ENCODE data around the gene STAC2.

STAC2 gene

DNA sequence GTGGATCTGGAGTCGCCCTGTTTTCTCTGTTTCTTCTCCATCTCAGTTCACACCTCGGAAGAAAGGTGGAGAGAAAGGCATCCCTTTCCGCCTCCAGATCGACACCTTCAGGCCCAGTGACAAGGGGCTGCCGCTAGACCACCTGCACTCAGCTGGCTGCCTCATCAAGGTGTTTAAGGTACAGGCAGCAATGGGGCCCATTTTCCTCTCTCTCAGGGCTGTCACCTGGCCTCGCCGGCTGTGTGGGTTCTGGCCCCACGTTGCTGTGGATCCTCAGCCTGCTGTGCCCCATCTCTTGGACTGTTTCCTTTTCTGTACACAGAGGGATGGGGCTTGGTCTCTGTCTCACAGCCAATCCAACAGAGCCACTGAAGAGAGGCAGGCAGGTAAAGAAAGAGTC lies 17.4 kb upstream of the STAC2 start:
- Histone ChIP-seq H3K9ac (ENCODE audit: low read length) (no peak overlapping the region), H3K4me3 (ENCODE audit: low read length) (no peak overlapping the region)

DNA sequence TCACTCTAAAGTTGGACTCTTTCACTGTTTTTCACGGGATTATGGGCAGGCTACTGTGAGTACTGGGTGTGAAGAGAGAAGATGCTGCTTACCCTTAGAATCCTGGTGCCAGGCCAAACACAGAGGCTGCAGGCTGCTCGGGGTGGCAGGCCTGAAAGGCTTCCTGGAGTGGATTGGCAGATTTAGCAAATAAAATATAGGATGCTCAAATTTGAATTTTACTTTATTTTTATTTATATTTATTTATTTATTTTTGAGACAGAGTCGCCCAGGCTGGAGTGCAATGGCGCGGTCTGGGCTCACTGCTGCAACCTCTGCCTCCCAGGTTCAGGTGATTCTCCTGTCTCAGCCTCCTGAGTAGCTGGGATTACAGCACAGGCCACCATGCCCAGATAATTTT lies 14.9 kb upstream of the STAC2 start:
- Histone ChIP-seq H3K9me3 (ENCODE audit: control insufficient read depth, low read length) (no peaks in the 10 kb centered on the region), H3K36me3 (ENCODE audit: control insufficient read depth, insufficient read depth, low read length) (no peaks in the 10 kb centered on the region), H3K4me1 (ENCODE audit: control insufficient read depth, insufficient read depth, low read length) (peaks cover 32% of the 10 kb centered on the region), H3K27me3 (ENCODE audit: control insufficient read depth, insufficient read depth, low read length) (peaks cover 17% of the 10 kb centered on the region), H3K9ac (ENCODE audit: low read length) (no peak overlapping the region), H3K4me3 (ENCODE audit: low read length) (no peak overlapping the region)

More for the DNA sequence above, 17.4 kb upstream of the STAC2 start:
- Histone ChIP-seq H3K4me1 (ENCODE audit: control insufficient read depth, insufficient read depth, low read length) (peaks cover 23% of the 10 kb centered on the region), H3K9me3 (ENCODE audit: control insufficient read depth, low read length) (no peaks in the 10 kb centered on the region), H3K27me3 (ENCODE audit: control insufficient read depth, insufficient read depth, low read length) (peaks cover 10% of the 10 kb centered on the region), H3K36me3 (ENCODE audit: control insufficient read depth, insufficient read depth, low read length) (no peaks in the 10 kb centered on the region)

DNA sequence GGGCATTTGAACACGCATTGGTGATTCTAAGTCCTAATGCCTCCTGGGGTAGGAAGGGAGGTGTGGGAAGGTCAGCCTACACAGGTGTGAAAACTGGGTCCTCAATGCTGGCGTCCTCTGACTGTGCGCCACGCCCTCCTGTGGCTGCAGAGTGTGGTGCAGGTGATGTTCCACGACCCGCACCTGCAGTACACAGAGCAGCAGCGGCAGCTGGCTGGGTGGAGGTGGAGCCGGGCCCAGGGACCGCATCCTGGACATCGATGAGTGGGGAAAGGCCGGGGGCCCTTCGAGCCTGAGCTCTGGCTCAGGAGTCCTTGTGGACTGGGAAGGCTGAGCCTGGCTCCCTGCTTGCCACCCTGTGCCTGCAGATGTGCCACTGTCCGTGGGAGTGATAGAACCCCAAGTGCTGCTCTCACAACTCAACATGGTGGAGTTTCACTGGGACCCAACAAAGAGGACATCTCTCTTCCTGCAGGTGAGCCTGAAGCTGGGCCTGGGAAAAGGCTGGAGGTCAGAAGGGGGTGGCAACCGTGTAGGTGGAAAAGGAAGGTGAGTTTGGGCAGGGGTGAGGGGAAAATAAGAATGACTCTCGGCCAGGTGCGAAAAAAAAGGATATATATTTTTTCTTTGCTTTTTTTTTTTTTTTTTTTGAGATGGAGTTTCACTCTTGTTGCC lies 14.0 kb upstream of the STAC2 start:
- Histone ChIP-seq H3K4me3 (ENCODE audit: low read length) (no peak overlapping the region), H3K27me3 (ENCODE audit: control insufficient read depth, insufficient read depth, low read length) (peaks cover 17% of the 10 kb centered on the region), H3K9me3 (ENCODE audit: control insufficient read depth, low read length) (no peaks in the 10 kb centered on the region), H3K4me1 (ENCODE audit: control insufficient read depth, insufficient read depth, low read length) (peaks cover 28% of the 10 kb centered on the region), H3K9ac (ENCODE audit: low read length) (no peak overlapping the region), H3K36me3 (ENCODE audit: control insufficient read depth, insufficient read depth, low read length) (no peaks in the 10 kb centered on the region)

DNA sequence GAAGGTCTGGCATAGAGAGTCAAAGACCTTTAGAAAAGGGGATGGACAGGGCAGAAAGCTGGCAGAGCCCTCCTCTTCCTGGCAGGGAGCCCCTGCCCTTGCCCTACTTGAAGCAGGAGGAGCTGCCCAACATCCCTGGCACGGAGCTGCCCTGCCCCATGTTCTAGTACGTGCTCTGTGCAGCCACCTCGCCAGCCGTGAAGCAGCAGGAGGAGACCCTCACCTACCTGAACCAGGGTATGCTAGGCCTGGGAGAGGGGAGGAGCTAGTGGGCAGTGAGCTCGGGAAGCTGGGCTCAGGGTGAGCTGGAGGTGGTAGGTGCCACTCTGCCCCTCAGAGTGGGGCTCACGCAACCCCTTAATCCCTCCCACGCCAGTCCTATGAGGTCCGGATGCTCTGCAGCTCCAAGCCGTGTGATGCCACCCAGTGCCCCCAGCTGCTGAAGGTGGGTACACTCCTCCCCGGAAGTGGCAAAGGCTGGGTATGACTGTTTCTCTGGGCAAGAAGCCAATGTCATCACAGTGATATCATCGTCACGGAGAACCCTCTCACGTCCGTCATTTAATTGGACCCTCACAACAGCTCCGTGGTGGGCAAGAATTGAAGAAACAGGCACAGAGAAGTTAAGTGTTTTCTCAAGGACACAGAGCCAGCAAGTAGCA lies 12.7 kb upstream of the STAC2 start:
- H3K9ac ChIP-seq (ENCODE audit: low read length), result no peak overlapping the region
- H3K4me3 ChIP-seq (ENCODE audit: low read length), result no peak overlapping the region
- no peaks in the 10 kb centered on the region for H3K36me3 ChIP-seq (ENCODE audit: control insufficient read depth, insufficient read depth, low read length)

DNA sequence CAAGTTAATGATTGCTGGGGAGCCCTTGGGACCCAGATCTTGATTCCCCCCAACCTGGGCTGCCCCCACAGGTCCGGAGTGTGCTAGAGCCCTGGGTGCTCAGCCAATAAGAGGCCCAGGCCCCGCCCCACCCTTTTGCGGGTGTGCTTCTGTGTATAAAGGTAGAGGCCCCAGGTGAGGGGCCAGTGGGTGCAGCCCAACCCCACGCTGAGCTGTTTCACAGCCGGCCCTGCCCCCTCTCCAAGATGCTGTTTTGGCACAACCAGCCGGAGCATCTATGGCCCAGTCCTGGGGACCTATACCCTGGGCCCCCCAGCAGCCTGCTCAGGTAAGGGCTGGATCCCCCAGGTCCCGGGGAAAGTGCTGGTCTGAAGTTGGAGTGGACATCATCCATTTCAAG lies 11.8 kb upstream of the STAC2 start:
- no peak overlapping the region for H3K9ac ChIP-seq (ENCODE audit: low read length)
- H3K27me3 ChIP-seq (ENCODE audit: control insufficient read depth, insufficient read depth, low read length), result peaks cover 9% of the 10 kb centered on the region
- no peaks in the 10 kb centered on the region for H3K9me3 ChIP-seq (ENCODE audit: control insufficient read depth, low read length)
- H3K4me1 ChIP-seq (ENCODE audit: control insufficient read depth, insufficient read depth, low read length), result peaks cover 24% of the 10 kb centered on the region
- no peaks in the 10 kb centered on the region for H3K36me3 ChIP-seq (ENCODE audit: control insufficient read depth, insufficient read depth, low read length)
- no peak overlapping the region for H3K4me3 ChIP-seq (ENCODE audit: low read length)

More for the DNA sequence above, 12.7 kb upstream of the STAC2 start:
- Histone ChIP-seq H3K4me1 (ENCODE audit: control insufficient read depth, insufficient read depth, low read length) (peaks cover 24% of the 10 kb centered on the region), H3K9me3 (ENCODE audit: control insufficient read depth, low read length) (no peaks in the 10 kb centered on the region), H3K27me3 (ENCODE audit: control insufficient read depth, insufficient read depth, low read length) (peaks cover 9% of the 10 kb centered on the region)

DNA sequence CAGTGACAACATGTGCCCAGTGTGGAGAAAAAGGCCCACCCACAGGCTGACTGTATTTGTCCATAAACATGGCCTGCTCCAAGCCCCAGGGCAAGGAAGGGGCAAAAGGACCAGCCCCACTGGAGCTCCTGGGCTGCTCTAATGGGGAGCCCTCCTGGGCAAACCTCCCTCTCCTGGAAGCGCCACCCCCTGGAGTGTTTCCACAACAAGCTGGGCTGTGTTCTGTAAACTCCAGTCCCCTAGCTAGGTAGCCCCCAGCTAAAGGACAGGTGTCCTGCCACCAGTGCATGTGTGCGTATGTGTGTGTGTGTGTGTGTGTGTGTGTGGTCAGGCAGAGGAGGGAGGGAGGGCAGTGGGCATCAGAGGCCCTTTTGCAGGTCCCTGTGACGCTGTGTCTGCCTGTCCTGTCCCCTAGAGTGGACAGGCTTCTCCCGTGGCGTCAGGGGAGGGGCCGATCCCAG lies 11.3 kb upstream of the STAC2 start:
- H3K4me1 ChIP-seq (ENCODE audit: control insufficient read depth, insufficient read depth, low read length), result peaks cover 26% of the 10 kb centered on the region
- no peak overlapping the region for H3K4me3 ChIP-seq (ENCODE audit: low read length)
- no peaks in the 10 kb centered on the region for H3K36me3 ChIP-seq (ENCODE audit: control insufficient read depth, insufficient read depth, low read length)
- no peak overlapping the region for H3K9ac ChIP-seq (ENCODE audit: low read length)
- peaks cover 14% of the 10 kb centered on the region for H3K27me3 ChIP-seq (ENCODE audit: control insufficient read depth, insufficient read depth, low read length)
- no peaks in the 10 kb centered on the region for H3K9me3 ChIP-seq (ENCODE audit: control insufficient read depth, low read length)

DNA sequence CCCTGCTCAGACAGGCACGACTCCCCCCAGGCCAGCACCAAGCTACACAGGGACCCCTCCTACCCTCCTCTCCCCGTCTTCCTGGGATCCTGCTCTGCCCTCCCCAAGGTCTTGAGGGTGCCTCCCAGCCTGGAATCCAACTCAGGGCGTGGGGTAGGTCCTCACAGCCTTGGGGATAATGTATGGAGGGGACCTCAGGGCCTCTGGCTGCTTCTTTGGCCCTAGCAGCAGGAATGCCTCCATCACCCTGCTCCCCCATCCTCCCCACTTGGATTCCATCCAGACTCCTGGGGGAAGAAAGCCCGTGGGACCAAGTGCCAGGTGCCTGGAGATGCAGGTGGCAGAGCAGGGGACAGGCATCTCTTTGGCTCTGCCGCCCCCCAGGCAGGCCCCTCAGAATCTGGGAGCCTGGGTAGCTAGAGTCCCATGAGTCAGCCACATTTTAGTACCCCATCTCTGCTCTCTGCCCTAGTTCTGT lies 10.7 kb upstream of the STAC2 start:
- peaks cover 30% of the 10 kb centered on the region for H3K4me1 ChIP-seq (ENCODE audit: control insufficient read depth, insufficient read depth, low read length)
- H3K4me3 ChIP-seq (ENCODE audit: low read length), result no peak overlapping the region
- H3K27me3 ChIP-seq (ENCODE audit: control insufficient read depth, insufficient read depth, low read length), result peaks cover 19% of the 10 kb centered on the region
- no peaks in the 10 kb centered on the region for H3K36me3 ChIP-seq (ENCODE audit: control insufficient read depth, insufficient read depth, low read length)
- no peaks in the 10 kb centered on the region for H3K9me3 ChIP-seq (ENCODE audit: control insufficient read depth, low read length)
- no peak overlapping the region for H3K9ac ChIP-seq (ENCODE audit: low read length)

DNA sequence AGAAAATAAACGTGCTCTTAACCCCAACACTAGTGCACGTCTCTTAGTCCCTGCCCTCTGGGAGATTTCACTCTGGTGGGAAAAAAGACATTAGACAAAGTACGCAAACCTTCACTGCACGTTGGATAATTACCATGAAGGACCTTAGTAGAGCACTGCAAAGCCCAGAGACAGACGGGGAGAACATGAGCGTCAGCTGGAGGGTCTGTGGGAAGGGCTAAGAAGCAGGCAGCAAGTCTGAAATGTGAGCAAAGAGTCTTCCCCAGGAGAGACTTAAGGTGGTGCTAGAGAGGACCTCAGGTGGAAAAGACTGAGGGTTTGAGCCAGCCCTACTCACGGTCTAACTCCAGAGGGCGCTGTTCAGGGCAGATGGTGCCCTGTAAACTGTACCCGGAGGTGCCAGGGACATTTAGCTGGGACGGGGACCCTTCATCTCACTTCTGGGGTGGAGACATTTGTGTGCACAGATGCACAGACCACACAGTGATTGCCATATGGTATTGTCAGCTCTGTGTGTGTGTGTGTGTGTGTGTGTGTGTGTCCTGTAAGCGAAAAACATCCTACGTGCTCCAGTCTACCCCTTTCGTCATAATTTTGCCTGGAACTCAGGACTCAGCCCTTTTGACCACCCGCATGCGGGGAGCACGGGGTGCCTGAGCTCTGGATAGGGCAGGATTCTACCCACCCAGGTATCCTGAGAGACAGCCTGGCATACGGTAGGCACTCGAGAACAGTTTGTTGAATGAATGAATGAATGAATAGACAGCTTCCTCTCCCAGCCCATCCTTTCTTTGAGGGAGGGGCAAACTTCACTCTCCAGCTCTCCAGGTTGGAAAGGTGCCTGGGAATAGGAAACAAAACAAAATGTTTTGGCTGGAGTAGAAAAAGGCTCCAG lies 10.1 kb upstream of the STAC2 start:
- no peaks in the 10 kb centered on the region for H3K36me3 ChIP-seq (ENCODE audit: control insufficient read depth, insufficient read depth, low read length)
- H3K9ac ChIP-seq (ENCODE audit: low read length), result no peak overlapping the region
- H3K27me3 ChIP-seq (ENCODE audit: control insufficient read depth, insufficient read depth, low read length), result peaks cover 26% of the 10 kb centered on the region
- H3K4me1 ChIP-seq (ENCODE audit: control insufficient read depth, insufficient read depth, low read length), result peaks cover 30% of the 10 kb centered on the region
- H3K4me3 ChIP-seq (ENCODE audit: low read length), result no peak overlapping the region
- H3K9me3 ChIP-seq (ENCODE audit: control insufficient read depth, low read length), result no peaks in the 10 kb centered on the region

DNA sequence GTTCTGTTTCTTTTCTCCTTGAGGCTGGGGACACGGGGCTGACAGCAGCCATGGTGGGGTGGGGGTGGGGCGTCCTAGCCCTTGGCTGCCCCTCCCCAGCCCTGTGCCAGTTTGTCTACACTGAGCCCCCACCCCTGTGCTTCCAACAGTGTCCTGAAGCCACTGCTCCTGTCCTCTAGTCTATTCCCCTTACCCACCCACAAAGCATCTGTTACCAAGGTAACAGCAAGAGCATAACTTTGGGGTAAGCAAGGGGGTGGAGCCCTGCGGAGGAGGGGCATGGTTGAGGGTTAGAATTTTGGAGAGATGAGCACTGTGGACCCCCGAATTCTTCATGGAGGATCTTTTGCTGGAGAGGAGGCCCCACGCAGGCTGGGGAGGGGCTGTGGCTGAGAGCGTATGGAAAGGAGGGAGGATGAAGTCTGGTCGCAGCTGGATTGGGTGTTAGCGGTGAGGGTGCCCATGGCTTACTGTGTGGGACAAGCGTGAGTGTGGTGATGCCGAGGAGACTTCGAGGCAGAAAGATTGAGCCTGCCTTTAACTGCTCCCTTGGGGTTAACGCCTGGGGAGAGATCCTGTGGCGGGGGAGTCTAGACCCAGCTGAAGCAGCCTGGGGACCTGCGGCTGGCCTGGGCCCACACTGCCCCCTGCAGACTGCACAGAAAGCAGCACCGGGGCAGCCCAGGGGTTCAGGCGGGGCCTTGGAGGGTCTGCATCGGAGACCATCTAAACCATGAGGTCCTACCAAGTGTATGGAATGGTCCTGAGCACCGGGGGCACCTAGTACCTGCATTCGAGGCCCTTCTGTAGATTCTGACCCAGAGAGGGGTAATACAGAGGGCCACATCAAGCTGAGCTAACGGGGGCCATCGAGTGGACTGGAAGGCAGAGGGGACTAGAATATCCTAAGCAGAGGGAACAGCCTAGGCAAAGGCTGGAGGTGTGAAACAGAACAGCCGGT lies 6.1 kb upstream of the STAC2 start:
- Histone ChIP-seq H3K9me3 (ENCODE audit: control insufficient read depth, low read length) (no peaks in the 10 kb centered on the region), H3K4me3 (ENCODE audit: low read length) (no peak overlapping the region), H3K9ac (ENCODE audit: low read length) (no peak overlapping the region), H3K36me3 (ENCODE audit: control insufficient read depth, insufficient read depth, low read length) (no peaks in the 10 kb centered on the region), H3K27me3 (ENCODE audit: control insufficient read depth, insufficient read depth, low read length) (peaks cover 44% of the 10 kb centered on the region), H3K4me1 (ENCODE audit: control insufficient read depth, insufficient read depth, low read length) (peaks cover 6% of the 10 kb centered on the region)

DNA sequence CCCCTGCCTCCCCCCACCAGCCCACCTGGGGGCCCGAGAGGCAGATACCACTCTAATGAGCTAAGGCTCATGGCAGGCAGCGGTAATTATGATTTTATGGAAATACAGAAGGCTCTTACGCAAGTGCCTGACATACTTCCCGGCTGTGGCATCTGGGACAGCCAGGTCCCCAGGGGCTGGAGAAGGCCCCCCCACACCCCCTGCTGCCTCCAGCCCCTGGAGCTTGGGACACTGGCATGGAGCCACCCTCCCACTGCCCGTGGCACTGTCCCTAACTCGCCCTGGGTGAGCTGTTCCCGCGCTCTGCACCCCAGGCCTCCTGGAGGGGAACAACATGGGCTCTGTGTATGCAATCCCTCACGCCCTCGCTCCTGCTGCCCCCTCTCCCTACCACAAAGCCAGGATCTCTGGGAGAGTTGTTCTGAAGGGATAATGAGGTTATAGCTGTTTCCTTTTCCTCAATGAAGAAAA lies 5.4 kb upstream of the STAC2 start:
- H3K36me3 ChIP-seq (ENCODE audit: control insufficient read depth, insufficient read depth, low read length), result no peaks in the 10 kb centered on the region
- H3K27me3 ChIP-seq (ENCODE audit: control insufficient read depth, insufficient read depth, low read length), result peaks cover 51% of the 10 kb centered on the region
- peaks cover 6% of the 10 kb centered on the region for H3K4me1 ChIP-seq (ENCODE audit: control insufficient read depth, insufficient read depth, low read length)
- H3K4me3 ChIP-seq (ENCODE audit: low read length), result no peak overlapping the region
- H3K9me3 ChIP-seq (ENCODE audit: control insufficient read depth, low read length), result no peaks in the 10 kb centered on the region
- H3K9ac ChIP-seq (ENCODE audit: low read length), result no peak overlapping the region

DNA sequence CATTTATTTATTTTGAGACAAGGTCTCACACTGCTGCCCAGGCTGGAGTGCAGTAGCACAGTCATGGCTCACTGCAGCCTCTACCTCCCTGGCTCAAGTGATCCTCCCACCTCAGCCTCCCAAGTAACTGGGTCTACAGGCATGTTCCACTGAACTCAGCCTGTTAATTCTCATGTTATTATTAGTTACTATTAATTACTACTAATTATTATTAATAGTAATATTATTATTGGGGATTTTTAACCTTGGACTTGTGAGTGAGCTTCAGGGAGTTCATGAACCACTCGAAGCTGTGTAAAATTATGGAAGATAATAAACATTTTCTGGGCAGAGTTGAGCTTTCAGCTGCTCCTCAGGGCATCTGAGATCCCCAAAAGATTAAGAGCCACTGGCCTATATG lies 4.6 kb upstream of the STAC2 start:
- Histone ChIP-seq H3K9me3 (ENCODE audit: control insufficient read depth, low read length) (no peaks in the 10 kb centered on the region), H3K9ac (ENCODE audit: low read length) (no peak overlapping the region), H3K4me3 (ENCODE audit: low read length) (no peak overlapping the region), H3K27me3 (ENCODE audit: control insufficient read depth, insufficient read depth, low read length) (peaks cover 56% of the 10 kb centered on the region), H3K4me1 (ENCODE audit: control insufficient read depth, insufficient read depth, low read length) (peaks cover 6% of the 10 kb centered on the region), H3K36me3 (ENCODE audit: control insufficient read depth, insufficient read depth, low read length) (no peaks in the 10 kb centered on the region)

All from mucosa of stomach (tissue), 1 donor.